ENCODE data around the gene MAP3K2.
A peak's percentile ranks its signal among the peaks of the same experiment; 100 is the strongest.

Gene MAP3K2

GRCh38 chr2:127332335-127332734 is 55.4 kb downstream of the MAP3K2 start:
- H3K4me1 Mint-ChIP-seq, result no peaks in the 10 kb centered on the region
- DNase-seq (no peak), ATAC-seq (no peak)
- no peak overlapping the region for H3K27ac Mint-ChIP-seq
- peaks cover 5% of the 10 kb centered on the region for H3K36me3 Mint-ChIP-seq (ENCODE audit: low read depth)
- H3K27me3 Mint-ChIP-seq, result no peaks in the 10 kb centered on the region
- H3K4me3 Mint-ChIP-seq, result no peak overlapping the region
- H3K9me3 Mint-ChIP-seq, result no peaks in the 10 kb centered on the region

- Mint-ChIP-seq H3K27me3 (no peaks in the 10 kb centered on the region), H3K27ac (no peak overlapping the region), H3K4me1 (no peaks in the 10 kb centered on the region), H3K36me3 (ENCODE audit: low read depth) (peaks cover 8% of the 10 kb centered on the region), H3K4me3 (no peak overlapping the region), H3K9me3 (no peaks in the 10 kb centered on the region)
- DNase-seq (no peak), ATAC-seq (no peak)
Observed at GRCh38 chr2:127330753-127331152, 57.0 kb downstream of the MAP3K2 start.

- DNase-seq (no peak), ATAC-seq (no peak)
- Mint-ChIP-seq H3K4me3 (no peak overlapping the region), H3K9me3 (no peaks in the 10 kb centered on the region), H3K27me3 (no peaks in the 10 kb centered on the region), H3K4me1 (no peaks in the 10 kb centered on the region), H3K27ac (no peak overlapping the region), H3K36me3 (ENCODE audit: low read depth) (peaks cover 31% of the 10 kb centered on the region)
Observed at GRCh38 chr2:127326289-127326945, 61.4 kb downstream of the MAP3K2 start.

GRCh38 chr2:127324635-127325034 is 63.1 kb downstream of the MAP3K2 start:
- DNase-seq (no peak), ATAC-seq (no peak)
- no peak overlapping the region for H3K27ac Mint-ChIP-seq
- H3K27me3 Mint-ChIP-seq, result no peaks in the 10 kb centered on the region
- no peak overlapping the region for H3K4me3 Mint-ChIP-seq
- peaks cover 48% of the 10 kb centered on the region for H3K36me3 Mint-ChIP-seq (ENCODE audit: low read depth)
- H3K9me3 Mint-ChIP-seq, result peaks cover 8% of the 10 kb centered on the region
- H3K4me1 Mint-ChIP-seq, result peaks cover 9% of the 10 kb centered on the region

GRCh38 chr2:127321303-127321702 is 66.5 kb downstream of the MAP3K2 start:
- no peak overlapping the region for H3K4me3 Mint-ChIP-seq
- H3K36me3 Mint-ChIP-seq (ENCODE audit: low read depth), result peaks cover 66% of the 10 kb centered on the region
- ATAC-seq (no peak), DNase-seq (no peak)
- peaks cover 18% of the 10 kb centered on the region for H3K4me1 Mint-ChIP-seq
- no peaks in the 10 kb centered on the region for H3K27me3 Mint-ChIP-seq
- peaks cover 8% of the 10 kb centered on the region for H3K9me3 Mint-ChIP-seq
- H3K27ac Mint-ChIP-seq, result no peak overlapping the region

- no peak for DNase-seq
Observed at GRCh38 chr2:127320586-127321275, 67.0 kb downstream of the MAP3K2 start.

GRCh38 chr2:127320067-127320466 is 67.7 kb downstream of the MAP3K2 start:
- DNase-seq, result no peak
- ATAC-seq, result peak; percentile 83
- Mint-ChIP-seq H3K4me3 (no peak overlapping the region), H3K27ac (peak overlapping the region; percentile 83), H3K4me1 (peaks cover 18% of the 10 kb centered on the region), H3K36me3 (ENCODE audit: low read depth) (peaks cover 65% of the 10 kb centered on the region), H3K9me3 (peaks cover 8% of the 10 kb centered on the region), H3K27me3 (no peaks in the 10 kb centered on the region)

More at GRCh38 chr2:127320586-127321275, 67.0 kb downstream of the MAP3K2 start:
- peaks cover 18% of the 10 kb centered on the region for H3K4me1 Mint-ChIP-seq
- no peaks in the 10 kb centered on the region for H3K27me3 Mint-ChIP-seq
- H3K9me3 Mint-ChIP-seq, result peaks cover 8% of the 10 kb centered on the region
- H3K27ac Mint-ChIP-seq, result peak overlapping the region; percentile 83
- no peak overlapping the region for H3K4me3 Mint-ChIP-seq
- no peak for ATAC-seq
- H3K36me3 Mint-ChIP-seq (ENCODE audit: low read depth), result peaks cover 63% of the 10 kb centered on the region

GRCh38 chr2:127314193-127314988 is 73.4 kb downstream of the MAP3K2 start:
- no peak for ATAC-seq
- no peaks in the 10 kb centered on the region for H3K9me3 Mint-ChIP-seq
- no peaks in the 10 kb centered on the region for H3K27me3 Mint-ChIP-seq
- no peak overlapping the region for H3K27ac Mint-ChIP-seq
- H3K4me1 Mint-ChIP-seq, result peaks cover 9% of the 10 kb centered on the region
- H3K36me3 Mint-ChIP-seq (ENCODE audit: low read depth), result peaks cover 40% of the 10 kb centered on the region
- no peak for DNase-seq
- no peak overlapping the region for H3K4me3 Mint-ChIP-seq

- no peak overlapping the region for H3K27ac Mint-ChIP-seq
- H3K4me1 Mint-ChIP-seq, result no peaks in the 10 kb centered on the region
- no peaks in the 10 kb centered on the region for H3K27me3 Mint-ChIP-seq
- DNase-seq, result no peak
- ATAC-seq, result no peak
- H3K36me3 Mint-ChIP-seq (ENCODE audit: low read depth), result peaks cover 31% of the 10 kb centered on the region
- no peak overlapping the region for H3K4me3 Mint-ChIP-seq
- no peaks in the 10 kb centered on the region for H3K9me3 Mint-ChIP-seq
Observed at GRCh38 chr2:127313406-127313805, 74.4 kb downstream of the MAP3K2 start.

- H3K4me1 Mint-ChIP-seq, result no peaks in the 10 kb centered on the region
- H3K27ac Mint-ChIP-seq, result no peak overlapping the region
- ATAC-seq, result no peak
- H3K9me3 Mint-ChIP-seq, result no peaks in the 10 kb centered on the region
- no peak overlapping the region for H3K4me3 Mint-ChIP-seq
- peaks cover 28% of the 10 kb centered on the region for H3K36me3 Mint-ChIP-seq (ENCODE audit: low read depth)
- no peaks in the 10 kb centered on the region for H3K27me3 Mint-ChIP-seq
- DNase-seq, result no peak
Observed at GRCh38 chr2:127310980-127311379, 76.8 kb downstream of the MAP3K2 start.

- Mint-ChIP-seq H3K36me3 (ENCODE audit: low read depth) (peaks cover 22% of the 10 kb centered on the region), H3K9me3 (no peaks in the 10 kb centered on the region), H3K4me3 (no peak overlapping the region), H3K4me1 (no peaks in the 10 kb centered on the region), H3K27ac (no peak overlapping the region), H3K27me3 (no peaks in the 10 kb centered on the region)
- DNase-seq (no peak), ATAC-seq (no peak)
Observed at GRCh38 chr2:127309468-127309867, 78.3 kb downstream of the MAP3K2 start.

- H3K4me3 Mint-ChIP-seq, result no peak overlapping the region
- DNase-seq, result no peak
- no peak for ATAC-seq
- H3K4me1 Mint-ChIP-seq, result no peaks in the 10 kb centered on the region
- no peaks in the 10 kb centered on the region for H3K27me3 Mint-ChIP-seq
- no peak overlapping the region for H3K27ac Mint-ChIP-seq
- peaks cover 20% of the 10 kb centered on the region for H3K36me3 Mint-ChIP-seq (ENCODE audit: low read depth)
- no peaks in the 10 kb centered on the region for H3K9me3 Mint-ChIP-seq
Observed at GRCh38 chr2:127308586-127309138, 79.1 kb downstream of the MAP3K2 start.

- Mint-ChIP-seq H3K4me3 (no peak overlapping the region), H3K27ac (no peak overlapping the region), H3K4me1 (no peaks in the 10 kb centered on the region), H3K36me3 (ENCODE audit: low read depth) (peaks cover 12% of the 10 kb centered on the region), H3K27me3 (no peaks in the 10 kb centered on the region), H3K9me3 (no peaks in the 10 kb centered on the region)
- DNase-seq, result no peak
- no peak for ATAC-seq
Observed at GRCh38 chr2:127305990-127306585, 81.7 kb downstream of the MAP3K2 start.

- H3K36me3 Mint-ChIP-seq (ENCODE audit: low read depth), result peaks cover 7% of the 10 kb centered on the region
- no peak for ATAC-seq
- H3K9me3 Mint-ChIP-seq, result no peaks in the 10 kb centered on the region
- H3K27me3 Mint-ChIP-seq, result no peaks in the 10 kb centered on the region
- no peak overlapping the region for H3K4me3 Mint-ChIP-seq
- no peak for DNase-seq
- H3K27ac Mint-ChIP-seq, result peak overlapping the region; percentile 12
- no peaks in the 10 kb centered on the region for H3K4me1 Mint-ChIP-seq
Observed at GRCh38 chr2:127302168-127302567, 85.6 kb downstream of the MAP3K2 start.
